Activated CD8-positive, alpha-beta memory T cell treated with anti-CD3 and anti-CD28 coated beads for 4 hours (primary cell): ENCODE measurements around the gene CTH.
"Not testable (repeated sequence)": the region's sequence is repeated elsewhere in the genome, so short reads cannot be mapped to it uniquely, and the experiment has no call there.

Experiments used
- DNase-seq, 2 donors: peaks; one replicate each; pipeline ENCODE4 v3.0.0-alpha.2; 2020; ENCODE audit warnings: low read depth in 2 of 2

Gene CTH

GRCh38 chr1:70455291-70455690 is 44.2 kb downstream of the CTH start:
- no peak for DNase-seq

- no peak for DNase-seq
Measured at GRCh38 chr1:70458131-70458530, 47.1 kb downstream of the CTH start.

GRCh38 chr1:70459496-70460225 is 48.6 kb downstream of the CTH start:
- DNase-seq, result no peak

- not testable (repeated sequence) for DNase-seq
Measured at GRCh38 chr1:70460740-70461713, 50.0 kb downstream of the CTH start.

DNA sequence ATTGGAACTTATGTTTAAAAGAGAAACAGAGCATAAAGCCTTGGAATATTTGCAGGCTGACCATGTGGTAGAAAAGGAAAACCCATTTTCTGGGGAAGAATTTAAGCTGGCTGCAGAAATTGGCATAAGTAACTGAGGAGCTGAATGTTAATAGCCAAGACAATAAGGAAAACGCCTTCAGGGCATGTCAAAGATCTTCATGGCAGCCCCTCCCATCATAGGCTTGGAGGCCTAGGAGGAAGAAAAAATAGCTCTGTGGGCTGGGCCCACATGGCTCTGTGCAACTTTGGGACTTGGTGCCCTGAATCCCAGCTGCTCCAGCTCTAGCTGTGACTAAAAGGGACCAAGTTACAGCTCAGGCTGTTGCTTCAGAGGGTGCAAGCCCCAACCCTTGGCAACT is 51.5 kb downstream of the CTH start:
- DNase-seq, result no peak

DNA sequence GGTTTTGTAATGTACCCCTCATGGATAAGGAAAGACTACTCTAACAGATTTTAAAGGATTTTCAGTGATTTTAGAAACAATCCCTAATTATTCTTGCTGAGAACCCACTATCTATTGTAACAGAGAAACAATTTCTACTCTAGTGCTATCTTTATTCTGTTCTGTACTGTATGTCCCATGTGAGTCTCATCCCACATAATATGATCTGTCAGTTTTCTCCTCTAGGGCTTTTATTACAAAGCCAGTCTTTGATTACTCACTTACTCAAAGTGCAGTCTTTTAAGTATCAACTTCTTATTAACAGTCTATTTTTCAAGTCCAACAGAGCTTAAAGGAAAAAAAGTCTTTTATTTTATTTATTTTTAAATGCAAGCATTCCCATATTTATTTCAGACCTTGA is 54.8 kb downstream of the CTH start:
- no peak for DNase-seq

DNA sequence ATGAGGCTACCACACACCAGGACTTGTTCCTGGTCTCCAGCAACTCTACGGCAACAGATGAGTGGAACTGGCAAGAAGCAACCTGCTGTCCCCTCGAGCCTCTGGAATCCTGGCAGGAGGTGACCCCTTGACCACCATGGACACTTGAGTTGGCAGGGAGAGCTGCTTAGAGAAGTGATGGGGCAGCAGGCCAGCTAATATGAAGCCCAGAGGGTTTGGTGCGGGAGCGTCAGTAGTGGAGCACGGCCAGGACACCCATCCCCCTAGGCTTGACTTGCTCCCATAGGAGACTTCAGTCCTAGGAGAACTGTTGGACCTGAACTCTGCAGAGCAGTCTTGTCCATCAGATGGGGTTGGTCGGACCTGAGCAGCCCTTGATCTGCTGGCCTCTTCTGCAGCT is 56.5 kb downstream of the CTH start:
- no peak for DNase-seq

- DNase-seq, result no peak
Measured at GRCh38 chr1:70468180-70468579, 57.1 kb downstream of the CTH start.

GRCh38 chr1:70469184-70469583 is 58.1 kb downstream of the CTH start:
- DNase-seq, result not testable (repeated sequence)

DNA sequence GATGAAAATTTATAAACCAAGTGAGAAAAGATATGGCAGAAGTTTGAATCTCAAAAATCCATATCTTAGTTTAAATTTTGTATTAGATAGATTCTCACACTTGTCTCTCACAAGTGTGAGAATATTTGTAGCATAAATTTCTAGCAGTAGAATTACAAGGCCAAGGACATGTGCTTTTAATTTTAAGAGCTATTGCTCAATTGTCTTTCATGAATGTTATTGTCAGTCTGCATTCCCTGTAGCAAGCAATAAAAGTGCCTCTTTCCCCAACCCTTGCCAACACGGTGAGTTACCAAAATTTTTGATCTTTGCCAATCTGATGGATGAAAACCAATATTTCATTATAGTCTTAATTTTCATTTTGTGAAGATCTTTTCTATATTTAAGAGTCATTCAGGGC is 64.0 kb downstream of the CTH start:
- no peak for DNase-seq

DNA sequence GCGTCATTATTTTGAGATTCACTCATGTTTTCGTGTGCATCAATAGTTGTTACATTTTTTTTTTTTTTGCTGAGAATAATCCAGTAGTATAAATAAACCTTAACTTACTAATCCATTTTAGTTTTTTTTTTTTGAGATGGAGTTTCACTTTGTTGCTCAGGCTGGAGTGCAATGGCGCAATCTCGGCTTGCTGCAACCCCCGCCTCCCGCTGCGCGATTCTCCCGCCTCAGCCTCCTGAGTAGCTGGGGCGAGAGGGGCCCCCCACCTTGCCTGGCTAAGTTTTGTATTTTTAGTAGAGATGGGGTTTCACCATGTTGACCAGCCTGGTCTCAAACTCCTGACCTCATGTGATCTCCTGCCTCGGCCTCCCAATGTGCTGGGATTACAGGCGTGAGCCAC is 66.0 kb downstream of the CTH start:
- DNase-seq, result no peak

- not testable (repeated sequence) for DNase-seq
Measured at GRCh38 chr1:70477905-70478304, 66.8 kb downstream of the CTH start.

DNA sequence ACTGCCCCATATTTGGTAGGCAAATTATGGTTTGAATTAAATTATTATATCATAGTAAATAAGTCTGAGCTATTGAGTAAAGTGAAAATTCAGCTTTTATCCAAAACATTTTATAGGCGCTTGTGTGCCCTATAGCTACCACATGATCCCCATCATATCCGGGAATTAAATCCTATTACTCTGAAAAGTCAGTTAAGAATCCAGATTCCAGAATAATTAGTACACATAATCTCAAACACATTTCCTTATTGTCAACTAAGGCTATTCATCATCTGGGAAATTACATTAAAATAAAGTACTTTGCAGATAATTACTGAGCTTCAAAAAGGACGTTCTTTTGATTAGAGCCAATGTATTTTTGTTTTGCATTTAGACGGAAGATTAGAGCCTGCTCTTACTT is 72.3 kb downstream of the CTH start:
- no peak for DNase-seq

DNA sequence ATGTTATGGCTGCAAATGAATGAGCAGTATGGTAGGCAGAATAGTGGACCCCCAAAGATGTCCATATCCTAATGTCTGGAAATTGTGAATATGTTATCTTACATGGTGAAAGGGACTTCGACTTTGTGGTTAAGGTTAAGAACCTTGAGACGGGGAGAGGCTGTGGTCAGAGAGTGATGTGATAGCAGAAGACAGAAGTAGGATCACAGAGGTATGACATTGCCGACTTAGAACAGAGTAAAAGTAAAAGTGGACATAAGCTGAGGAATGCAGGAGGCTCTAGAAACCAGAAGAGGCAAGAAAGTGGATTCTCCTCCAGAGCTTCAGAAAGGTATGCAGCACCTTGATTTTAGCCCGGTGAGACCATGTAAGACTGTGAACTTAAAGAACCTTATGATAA is 74.6 kb downstream of the CTH start:
- DNase-seq, result no peak

GRCh38 chr1:70486676-70487458 is 75.8 kb downstream of the CTH start:
- DNase-seq, result no peak

- DNase-seq, result no peak
Measured at GRCh38 chr1:70487459-70487815, 76.4 kb downstream of the CTH start.

- DNase-seq, result no peak
Measured at GRCh38 chr1:70487910-70488665, 77.0 kb downstream of the CTH start.
